KMS-11 (cell line): Measurements from ENCODE around the gene NDUFS6.

Source experiments
- H2AFZ ChIP-seq: fragments of 200-600 bp; sonication (generic); 2 replicates; pipeline ENCODE4 v1.6.1; 2016; ENCODE audit warnings: antibody characterized with exemption, mixed run types, low read depth
- H3K27ac ChIP-seq: fragments of 200-600 bp; sonication (generic); 2 replicates; pipeline ENCODE4 v1.6.1; 2016; ENCODE audit warnings: mild to moderate bottlenecking, mixed run types
- H3K27me3 ChIP-seq: fragments of 200-600 bp; sonication (generic); 2 replicates; pipeline ENCODE4 v1.6.1; 2017; ENCODE audit warnings: mild to moderate bottlenecking, low read depth, mixed run types, moderate library complexity; ENCODE audit not compliant: insufficient read depth
- H3K36me3 ChIP-seq: fragments of 200-600 bp; sonication (generic); 2 replicates; pipeline ENCODE4 v1.6.1; 2017; ENCODE audit warnings: mild to moderate bottlenecking, mixed run types; ENCODE audit not compliant: insufficient read depth
- H3K4me1 ChIP-seq: fragments of 200-600 bp; sonication (generic); 2 replicates; pipeline ENCODE4 v1.6.1; 2016; ENCODE audit warnings: mild to moderate bottlenecking, low read depth, mixed run types; ENCODE audit not compliant: poor library complexity, severe bottlenecking
- H3K4me2 ChIP-seq: fragments of 200-600 bp; sonication (generic); 2 replicates; pipeline ENCODE4 v1.7.0; 2016; ENCODE audit warnings: mild to moderate bottlenecking, mixed run types
- H3K4me3 ChIP-seq: fragments of 200-600 bp; sonication (generic); IDR thresholded peaks from 2 replicates; pipeline ENCODE4 v1.6.1; 2017; ENCODE audit warnings: low read depth, low read length, mixed read lengths; ENCODE audit not compliant: insufficient read depth
- H3K79me2 ChIP-seq: fragments of 200-600 bp; sonication (generic); 2 replicates; pipeline ENCODE4 v1.6.1; 2016; ENCODE audit warnings: low read depth, mixed run types; ENCODE audit not compliant: insufficient read depth
- H3K9ac ChIP-seq: fragments of 200-600 bp; sonication (generic); 2 replicates; pipeline ENCODE4 v1.6.1; 2016; ENCODE audit warnings: mild to moderate bottlenecking, mixed run types
- H4K20me1 ChIP-seq: fragments of 200-600 bp; sonication (generic); 2 replicates; pipeline ENCODE4 v1.6.1; 2016; ENCODE audit warnings: mild to moderate bottlenecking, mixed run types; ENCODE audit not compliant: insufficient read depth
- TF ChIP-seq, protein P1 (sequence below): fragments of 200-600 bp; sonication (generic); conservative IDR thresholded peaks from 2 replicates; pipeline ENCODE4 v1.6.1; 2017; ENCODE audit warnings: low read depth, mild to moderate bottlenecking, antibody characterized with exemption, low read length, moderate library complexity, mixed read lengths

NDUFS6 gene

DNA sequence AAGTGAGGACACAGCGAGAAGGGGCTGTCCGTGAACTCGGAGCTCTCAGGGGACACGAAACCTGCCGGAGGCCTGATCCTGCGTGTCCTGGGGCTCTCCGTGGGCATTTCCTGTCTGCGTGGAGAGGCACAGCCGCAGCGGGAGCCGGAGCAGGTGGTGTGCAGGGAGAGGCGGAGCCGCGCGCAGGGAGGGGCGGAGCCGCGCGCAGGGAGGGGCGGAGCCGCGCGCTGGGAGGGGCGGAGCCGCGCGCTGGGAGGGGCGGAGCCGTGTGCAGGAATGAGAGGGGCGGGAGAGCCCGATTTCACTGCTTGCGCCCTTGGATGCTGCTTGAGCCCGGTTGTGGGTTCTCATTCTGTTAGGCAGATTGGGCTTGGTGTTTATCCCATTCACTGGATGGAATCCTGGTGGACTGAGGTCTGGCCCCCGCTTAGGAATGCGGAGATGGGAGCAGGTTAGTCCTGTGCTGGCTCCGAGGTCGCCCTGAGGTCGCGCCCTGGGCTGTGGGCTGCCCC, 26.7 kb downstream of the NDUFS6 start:
- Histone ChIP-seq H3K4me2 (no peak overlapping the region), H3K4me3 (no peak overlapping the region), H3K79me2 (no peaks in the 10 kb centered on the region), H4K20me1 (no peaks in the 10 kb centered on the region), H3K9ac (no peak overlapping the region), H3K36me3 (no peaks in the 10 kb centered on the region), H3K27me3 (no peaks in the 10 kb centered on the region), H3K27ac (no peak overlapping the region), H3K4me1 (no peaks in the 10 kb centered on the region), H2AFZ (no peak overlapping the region)
- TF ChIP-seq, protein P1, sequence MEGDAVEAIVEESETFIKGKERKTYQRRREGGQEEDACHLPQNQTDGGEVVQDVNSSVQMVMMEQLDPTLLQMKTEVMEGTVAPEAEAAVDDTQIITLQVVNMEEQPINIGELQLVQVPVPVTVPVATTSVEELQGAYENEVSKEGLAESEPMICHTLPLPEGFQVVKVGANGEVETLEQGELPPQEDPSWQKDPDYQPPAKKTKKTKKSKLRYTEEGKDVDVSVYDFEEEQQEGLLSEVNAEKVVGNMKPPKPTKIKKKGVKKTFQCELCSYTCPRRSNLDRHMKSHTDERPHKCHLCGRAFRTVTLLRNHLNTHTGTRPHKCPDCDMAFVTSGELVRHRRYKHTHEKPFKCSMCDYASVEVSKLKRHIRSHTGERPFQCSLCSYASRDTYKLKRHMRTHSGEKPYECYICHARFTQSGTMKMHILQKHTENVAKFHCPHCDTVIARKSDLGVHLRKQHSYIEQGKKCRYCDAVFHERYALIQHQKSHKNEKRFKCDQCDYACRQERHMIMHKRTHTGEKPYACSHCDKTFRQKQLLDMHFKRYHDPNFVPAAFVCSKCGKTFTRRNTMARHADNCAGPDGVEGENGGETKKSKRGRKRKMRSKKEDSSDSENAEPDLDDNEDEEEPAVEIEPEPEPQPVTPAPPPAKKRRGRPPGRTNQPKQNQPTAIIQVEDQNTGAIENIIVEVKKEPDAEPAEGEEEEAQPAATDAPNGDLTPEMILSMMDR: no peak

DNA sequence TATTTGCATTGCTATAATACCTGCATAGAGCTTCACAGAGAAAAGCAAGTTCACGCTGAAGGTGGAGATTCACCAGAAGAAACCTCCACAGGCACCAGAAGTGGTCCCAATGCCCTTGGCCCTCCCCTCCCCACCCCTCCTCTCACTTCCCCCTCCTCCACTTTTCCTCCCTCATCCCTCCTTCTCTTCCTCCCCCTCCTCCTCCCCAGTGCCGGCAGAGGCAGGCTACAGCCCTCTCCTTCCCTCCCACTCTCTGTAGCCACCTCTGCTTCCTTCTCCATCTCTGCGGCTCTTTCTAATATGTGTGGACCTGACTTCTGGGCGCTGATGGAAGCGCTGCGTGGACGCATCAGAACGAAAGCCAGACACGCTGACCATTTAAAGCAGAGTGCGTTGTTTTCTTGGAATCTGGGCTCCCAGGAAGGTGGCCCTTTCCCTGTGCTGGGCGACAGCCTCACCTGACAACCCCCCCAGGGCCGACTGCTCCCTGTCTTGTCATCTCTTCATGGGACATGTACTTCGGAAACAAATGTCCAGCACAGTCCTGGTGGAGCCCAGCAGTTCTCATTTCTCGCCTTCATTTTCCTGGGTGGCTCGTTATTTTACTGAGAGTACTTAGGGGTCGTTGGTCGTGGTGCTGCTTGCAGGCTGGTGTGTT, 29.5 kb downstream of the NDUFS6 start:
- Histone ChIP-seq H3K4me2 (no peak overlapping the region), H3K9ac (no peak overlapping the region), H3K79me2 (no peaks in the 10 kb centered on the region), H2AFZ (no peak overlapping the region), H3K4me1 (no peaks in the 10 kb centered on the region), H4K20me1 (no peaks in the 10 kb centered on the region), H3K27ac (no peak overlapping the region), H3K27me3 (no peaks in the 10 kb centered on the region; the same call in 1 of the 2 replicates), H3K36me3 (no peaks in the 10 kb centered on the region), H3K4me3 (no peak overlapping the region)
- TF ChIP-seq, protein P1: no peak

DNA sequence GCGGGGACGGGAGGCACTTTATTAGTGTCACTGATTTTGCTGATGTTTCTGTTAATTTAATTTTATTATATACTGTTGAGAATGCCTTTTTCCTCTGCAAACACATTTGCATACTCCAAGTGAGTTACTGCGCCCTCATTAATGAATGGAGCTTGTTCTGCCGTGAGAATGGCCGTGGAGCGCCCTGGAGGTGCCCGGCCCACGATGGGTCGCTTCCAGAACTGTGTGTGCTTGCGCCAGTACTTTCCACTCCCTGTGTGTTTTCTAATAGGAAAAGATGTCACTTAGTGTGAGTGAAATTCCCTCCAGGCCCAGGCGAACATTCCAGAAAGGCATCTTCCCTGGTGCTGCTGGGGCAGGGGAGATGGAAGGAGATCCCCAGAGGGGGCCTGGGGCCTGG, 30.1 kb downstream of the NDUFS6 start:
- TF ChIP-seq, protein P1: no peak
- Histone ChIP-seq H3K79me2 (no peaks in the 10 kb centered on the region), H3K27me3 (no peaks in the 10 kb centered on the region; the same call in 1 of the 2 replicates), H3K27ac (no peak overlapping the region), H3K4me3 (no peak overlapping the region), H3K4me1 (no peaks in the 10 kb centered on the region), H3K4me2 (no peak overlapping the region), H3K36me3 (no peaks in the 10 kb centered on the region), H4K20me1 (no peaks in the 10 kb centered on the region), H3K9ac (no peak overlapping the region), H2AFZ (no peak overlapping the region)

DNA sequence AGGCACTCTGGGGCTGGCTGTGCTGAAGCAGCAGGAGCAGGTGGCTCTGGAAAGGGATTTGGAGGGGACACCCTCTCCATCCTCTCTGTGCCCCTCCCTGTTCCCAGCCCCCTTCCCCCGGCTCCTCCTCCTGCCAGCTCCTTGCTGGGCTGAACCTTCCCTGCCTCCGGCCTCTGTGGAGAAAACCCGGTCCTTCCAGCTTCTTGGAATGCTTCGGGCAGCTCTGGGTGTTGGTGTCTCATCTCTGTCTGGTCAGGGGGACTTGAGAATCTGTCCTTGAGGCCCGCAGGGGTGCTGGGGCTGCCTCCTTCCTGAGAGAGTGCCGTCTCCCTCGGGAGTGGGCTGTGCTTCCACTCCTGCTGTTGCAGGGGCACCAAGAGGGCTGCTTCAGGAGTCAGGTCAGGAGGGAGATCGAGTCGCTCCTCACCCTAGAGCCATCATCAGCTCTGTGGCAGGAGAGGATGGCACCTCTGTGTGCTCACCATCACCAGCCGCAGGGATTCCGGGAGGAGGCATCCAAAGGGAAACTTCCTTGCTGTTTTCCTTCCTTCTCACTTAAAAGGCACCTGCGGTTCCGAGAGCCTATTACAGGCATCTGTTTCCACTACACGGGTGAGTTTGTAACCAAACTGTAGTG, 30.6 kb downstream of the NDUFS6 start:
- Histone ChIP-seq H3K27ac (no peak overlapping the region), H4K20me1 (no peaks in the 10 kb centered on the region), H3K27me3 (no peaks in the 10 kb centered on the region; the same call in 1 of the 2 replicates), H3K4me2 (no peak overlapping the region), H3K36me3 (no peaks in the 10 kb centered on the region), H2AFZ (no peak overlapping the region), H3K4me1 (no peaks in the 10 kb centered on the region), H3K4me3 (no peak overlapping the region), H3K79me2 (no peaks in the 10 kb centered on the region), H3K9ac (no peak overlapping the region)
- TF ChIP-seq, protein P1: no peak
